ELF-1 (cell line): ENCODE measurements around the gene KNDC1.
"Not testable (repeated sequence)": the region's sequence is repeated elsewhere in the genome, so short reads cannot be mapped to it uniquely, and the experiment has no call there.

Source experiments
- DNase-seq: peaks from one replicate; pipeline ENCODE4 v3.0.0-alpha.2; 2016; ENCODE audit warnings: low read depth, low spot score

Gene KNDC1

DNA sequence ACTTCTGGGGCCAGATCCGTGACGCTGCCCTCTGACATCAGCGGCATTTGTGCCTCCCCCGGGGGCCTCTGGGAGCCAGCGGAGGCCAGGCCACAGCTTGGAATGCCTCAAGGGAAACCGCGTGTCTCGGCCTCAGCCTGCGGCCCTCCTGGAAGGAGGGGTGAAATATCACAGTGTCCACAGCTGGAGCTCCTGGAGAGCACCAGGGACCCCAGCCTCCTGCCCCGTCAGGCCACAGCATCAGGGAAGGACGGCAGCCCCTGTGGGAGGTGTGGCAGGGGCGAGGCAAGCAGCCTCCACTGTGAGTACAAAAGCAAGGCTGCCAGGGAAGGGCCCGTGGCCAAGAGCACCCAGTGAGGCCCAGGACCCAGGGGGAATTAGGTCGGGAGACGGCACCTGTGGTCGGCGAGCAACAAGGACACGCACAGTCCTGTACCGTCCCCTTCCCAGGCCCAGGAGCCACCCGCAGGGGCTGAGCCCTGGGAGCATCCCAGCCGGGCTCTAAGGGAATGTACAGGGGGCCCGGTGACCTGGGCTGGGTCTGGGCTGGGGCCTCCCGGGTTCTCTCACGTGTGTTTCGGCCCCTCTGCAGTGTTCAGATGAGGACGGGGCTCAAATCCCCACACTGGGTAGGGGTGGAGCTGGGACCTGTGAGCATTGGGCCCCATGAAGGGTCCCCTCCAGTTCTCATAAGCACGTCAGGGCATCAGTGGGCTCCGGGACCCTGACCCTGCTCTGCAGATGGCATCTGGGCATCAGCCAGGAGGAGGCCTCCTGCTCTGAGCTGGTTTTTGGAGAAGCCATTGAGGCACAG, 18.7 kb upstream of the KNDC1 start:
- DNase-seq: no peak

DNA sequence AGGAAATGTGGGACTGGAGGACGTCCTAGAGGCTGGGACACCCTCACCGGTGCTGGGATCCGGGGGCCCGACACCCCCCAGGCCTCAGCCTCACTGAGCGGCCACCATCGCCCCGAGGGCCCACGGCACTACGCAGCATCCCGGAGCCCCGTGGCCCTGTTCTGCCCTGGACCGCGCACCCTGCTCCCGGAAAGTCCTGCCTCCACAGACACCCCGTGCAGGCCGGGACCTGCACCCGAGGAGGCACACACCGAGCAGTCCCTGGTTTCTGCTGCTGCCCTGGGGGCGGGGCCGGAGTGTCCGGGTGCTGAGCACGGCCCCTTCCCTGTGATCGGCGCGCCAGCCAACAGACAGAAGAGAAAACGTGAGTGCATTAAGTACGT, 18.1 kb upstream of the KNDC1 start:
- DNase-seq: no peak

DNA sequence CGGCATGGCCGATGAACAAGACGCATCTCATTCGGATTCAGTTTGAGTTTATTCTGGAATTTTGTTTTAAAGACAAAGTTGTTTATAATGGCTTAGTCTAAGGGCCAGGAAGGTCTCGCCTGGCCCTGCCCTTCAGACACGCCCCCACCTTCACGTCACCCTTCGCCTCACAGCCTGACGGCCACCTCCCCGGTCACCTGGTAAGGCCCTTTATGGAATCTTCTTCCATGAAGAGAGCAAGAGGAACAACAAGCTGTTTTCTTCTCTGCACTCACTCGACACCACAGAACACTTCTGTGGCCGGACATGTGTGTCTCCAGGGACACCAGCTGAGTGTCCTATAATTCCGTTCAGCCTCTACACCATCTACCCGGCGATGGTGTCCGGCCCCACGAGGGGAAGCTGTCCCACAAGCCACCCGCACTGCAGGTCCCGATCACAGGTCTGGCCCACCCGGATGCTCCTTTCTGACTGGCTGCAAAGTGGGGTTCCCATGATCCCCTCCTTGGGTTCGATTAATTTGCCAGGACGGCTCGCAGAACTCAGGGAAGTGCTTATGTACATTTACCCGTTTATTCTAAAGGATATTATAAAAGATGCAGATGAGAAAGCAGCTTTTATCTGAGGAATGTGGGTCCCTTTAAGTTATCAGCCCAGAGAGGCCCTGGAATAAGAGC, 17.4 kb upstream of the KNDC1 start:
- DNase-seq: no peak

DNA sequence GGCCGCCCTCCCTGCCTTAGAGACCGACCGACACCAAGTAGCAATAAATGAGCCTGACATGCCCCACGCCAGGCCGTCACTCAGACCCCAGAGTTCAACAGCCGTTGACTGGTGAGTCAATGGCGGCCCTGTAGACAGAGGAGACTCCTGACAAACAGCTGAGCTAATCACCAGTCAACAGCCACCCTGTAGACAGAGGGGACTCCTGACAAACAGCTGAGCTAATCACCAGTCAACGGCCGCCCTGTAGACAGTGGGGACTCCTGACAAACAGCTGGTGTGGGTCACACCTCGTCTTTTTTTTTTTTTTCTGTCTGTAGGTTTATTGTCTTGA, 16.9 kb upstream of the KNDC1 start:
- no peak for DNase-seq

DNA sequence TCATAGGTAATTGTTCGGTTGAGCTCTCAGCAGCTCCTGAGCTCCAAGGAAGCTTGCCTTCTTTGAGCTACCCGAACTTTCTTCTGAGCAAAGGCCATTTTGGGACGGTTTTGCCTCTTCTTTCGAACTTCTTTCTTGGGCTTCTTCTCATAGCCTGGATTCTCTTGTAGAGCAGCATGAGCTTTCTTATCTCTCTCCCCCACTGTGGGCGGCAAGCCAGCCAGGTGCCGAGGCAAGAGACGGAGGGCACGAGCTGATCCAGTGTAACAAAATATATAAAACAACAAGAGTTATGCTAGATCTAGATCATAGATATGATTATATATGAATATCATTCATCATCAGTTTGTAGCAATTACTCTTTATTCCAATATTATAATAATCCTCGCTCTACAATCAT, 16.5 kb upstream of the KNDC1 start:
- no peak for DNase-seq

DNA sequence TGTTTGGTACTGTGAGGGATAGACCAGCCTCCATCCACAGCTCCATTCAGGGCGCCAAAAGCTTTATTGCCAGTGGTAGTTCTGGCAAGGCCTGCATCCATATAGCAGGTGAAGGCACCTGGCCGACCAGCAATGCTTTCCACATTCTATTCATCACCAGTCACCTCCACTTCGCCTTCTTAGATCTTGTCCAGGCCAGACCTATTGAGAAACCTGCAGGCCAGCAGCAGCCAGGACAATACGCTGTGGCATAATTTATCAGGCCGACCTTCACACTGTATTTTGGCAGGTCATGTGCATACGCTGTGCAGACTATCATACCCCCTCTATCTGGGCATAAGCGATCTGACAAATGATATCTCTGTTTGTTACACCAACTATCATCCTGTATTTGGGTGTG, 15.2 kb upstream of the KNDC1 start:
- no peak for DNase-seq

DNA sequence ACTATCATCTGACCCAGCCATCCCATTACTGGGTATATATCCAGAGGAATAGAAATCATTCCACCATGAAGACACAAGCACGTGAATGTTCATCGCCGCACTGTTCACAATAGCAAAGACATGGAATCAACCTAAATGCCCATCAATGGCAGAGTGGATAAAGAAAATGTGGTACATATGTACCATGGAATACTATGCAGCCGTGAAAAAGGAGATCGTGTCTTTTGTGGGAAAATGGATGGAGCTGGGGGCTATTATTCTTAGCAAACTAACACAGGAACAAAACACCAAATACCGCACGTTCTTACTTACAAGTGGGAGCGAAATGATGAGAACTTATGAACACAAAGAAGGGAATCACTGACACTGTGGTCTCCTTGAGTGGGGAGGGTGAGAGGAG, 9.8 kb upstream of the KNDC1 start:
- no peak for DNase-seq

DNA sequence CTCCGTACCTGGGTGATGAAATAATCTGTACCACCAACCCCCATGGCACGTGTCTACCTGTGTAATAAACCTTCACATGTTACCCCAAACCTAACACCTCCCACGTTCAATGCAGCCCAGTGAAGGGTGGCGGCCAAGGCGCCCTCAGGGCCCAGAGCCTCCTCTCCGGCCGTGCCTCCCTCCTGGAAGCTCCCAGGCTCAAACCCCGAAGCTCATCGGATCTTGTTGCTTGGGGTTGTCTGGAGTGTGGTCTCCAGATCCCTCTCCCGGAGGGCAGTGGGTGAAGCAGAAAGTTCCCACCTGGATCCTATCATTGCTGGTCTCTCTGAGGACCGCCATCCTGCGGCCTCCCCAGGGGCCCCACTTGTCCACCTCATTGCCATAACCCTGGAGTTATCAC, 9.4 kb upstream of the KNDC1 start:
- no peak for DNase-seq

DNA sequence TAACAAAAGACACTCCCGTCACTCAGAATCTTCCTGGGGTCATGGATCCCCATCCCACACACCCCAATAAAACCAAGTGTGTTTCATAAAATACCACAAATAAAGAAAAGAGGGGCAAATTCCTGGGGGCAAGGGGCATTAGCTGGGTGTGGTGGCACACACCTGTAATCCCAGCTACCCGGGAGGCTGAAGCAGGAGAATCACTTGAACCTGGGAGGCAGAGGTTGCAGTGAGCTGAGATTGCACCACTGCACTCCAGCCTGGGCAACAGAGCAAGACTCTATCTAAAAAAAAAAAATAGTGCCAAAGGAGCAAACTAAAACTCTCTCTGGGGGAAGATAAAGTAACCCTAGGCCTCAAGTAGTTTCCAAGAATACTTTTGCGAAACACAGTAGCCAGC, 8.9 kb upstream of the KNDC1 start:
- not testable (repeated sequence) for DNase-seq

DNA sequence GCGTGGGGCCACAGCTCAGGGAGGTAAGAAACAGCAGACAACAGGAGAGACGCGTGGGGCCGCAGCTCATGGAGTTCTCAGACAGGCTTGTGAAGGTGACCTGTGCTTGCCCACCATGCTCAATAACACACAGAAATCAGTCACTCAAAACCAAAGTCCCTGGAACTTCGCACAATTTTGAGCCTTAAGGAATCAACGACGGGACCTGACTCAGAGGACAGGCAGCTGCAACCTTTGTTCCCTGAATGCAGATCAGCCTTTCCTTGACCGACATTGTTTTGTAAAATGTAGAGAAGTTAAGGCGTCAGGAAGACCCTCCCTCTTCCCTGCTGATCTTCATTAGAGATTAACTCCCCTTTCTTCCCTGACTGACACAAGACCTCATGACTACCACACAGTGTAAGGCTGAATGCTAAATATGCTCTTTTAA, 8.5 kb upstream of the KNDC1 start:
- peak; percentile 77 for DNase-seq

DNA sequence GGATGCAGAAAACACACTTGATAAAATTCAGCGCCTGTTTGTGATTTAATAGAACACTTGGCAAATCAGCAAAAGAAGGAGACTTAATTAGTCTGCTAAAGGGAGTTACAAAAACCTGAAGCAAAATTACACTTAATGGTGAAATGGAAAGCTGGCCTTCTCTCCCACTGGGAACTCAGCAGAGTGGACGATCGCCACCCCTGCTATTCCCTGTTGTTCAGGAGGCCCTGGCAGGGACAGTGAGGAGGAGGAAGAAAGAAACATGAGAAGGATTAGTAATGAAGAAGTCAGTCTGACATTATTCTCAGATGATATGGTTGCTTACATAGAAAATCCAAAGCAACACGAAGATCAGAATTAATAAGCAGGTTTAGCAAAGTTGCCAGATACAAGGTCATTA, 5.6 kb upstream of the KNDC1 start:
- no peak for DNase-seq

DNA sequence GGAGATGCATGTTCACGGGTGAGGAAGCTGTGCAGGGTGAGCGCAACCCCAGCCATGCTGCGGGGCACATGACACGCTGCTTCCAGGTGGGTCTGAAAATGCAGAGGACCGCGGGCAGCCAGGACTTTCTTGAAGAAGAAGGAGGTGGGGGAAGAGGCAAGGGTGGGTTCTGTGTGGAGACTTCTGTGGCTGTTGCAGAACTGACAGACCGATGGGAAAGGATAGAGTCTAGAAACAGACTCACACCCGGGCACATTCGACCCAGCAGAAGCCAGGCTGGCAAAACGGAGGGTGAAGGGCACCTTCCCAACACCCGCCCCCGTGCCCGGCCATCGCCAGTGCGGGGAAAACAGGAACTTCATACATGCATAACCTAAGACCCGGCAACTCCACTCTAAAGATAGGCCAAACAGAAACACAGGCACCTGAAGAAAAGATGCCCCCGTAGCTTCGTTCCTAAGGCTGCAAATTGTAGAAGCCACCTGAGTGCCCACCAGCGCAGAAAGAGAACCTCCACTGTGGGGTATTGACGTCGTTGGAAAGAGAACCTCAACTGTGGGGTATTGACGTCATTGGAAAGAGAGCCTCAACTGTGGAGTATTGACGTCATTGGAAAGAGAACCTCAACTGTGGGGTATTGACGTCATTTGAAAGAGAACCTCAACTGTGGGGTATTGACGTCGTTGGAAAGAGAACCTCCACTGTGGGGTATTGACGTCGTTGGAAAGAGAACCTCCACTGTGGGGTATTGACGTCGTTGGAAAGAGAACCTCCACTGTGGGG, 4.8 kb upstream of the KNDC1 start:
- DNase-seq: no peak

DNA sequence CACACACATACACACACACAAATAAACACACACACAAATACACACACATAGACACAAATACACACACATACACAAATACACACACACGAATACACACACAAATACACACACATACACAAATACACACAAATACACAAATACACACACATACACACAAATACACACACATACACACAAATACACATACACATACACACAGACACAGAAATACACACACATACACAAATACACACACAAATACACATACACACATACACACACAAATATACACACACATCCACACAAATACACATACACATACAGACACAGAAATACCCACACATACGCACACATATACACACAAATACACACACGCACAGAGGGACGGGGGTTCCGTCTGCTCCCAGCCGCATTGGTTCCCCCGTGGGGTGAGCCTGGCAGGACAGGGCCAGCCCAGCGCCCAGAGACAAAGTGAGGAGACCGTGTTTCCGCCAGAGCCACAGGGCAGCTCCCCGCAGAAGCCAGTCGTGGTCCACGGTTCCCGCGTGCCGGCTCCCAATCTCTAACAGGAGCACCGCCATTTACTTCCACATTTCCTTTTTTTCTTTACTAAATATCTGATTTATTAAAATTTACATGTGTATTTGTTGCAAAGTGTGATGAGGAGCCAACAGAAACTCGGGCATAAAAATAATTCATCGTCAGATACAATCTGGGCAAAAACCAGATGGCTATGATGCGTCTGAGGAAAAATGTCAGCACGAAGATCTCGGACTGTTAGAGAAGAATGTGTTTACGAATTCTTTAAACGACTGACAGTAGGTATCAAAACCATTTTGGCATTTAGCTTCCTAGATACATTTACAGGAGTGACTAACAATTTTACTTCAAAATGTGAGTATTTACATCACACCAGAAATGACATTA, 3.1 kb upstream of the KNDC1 start:
- no peak for DNase-seq

DNA sequence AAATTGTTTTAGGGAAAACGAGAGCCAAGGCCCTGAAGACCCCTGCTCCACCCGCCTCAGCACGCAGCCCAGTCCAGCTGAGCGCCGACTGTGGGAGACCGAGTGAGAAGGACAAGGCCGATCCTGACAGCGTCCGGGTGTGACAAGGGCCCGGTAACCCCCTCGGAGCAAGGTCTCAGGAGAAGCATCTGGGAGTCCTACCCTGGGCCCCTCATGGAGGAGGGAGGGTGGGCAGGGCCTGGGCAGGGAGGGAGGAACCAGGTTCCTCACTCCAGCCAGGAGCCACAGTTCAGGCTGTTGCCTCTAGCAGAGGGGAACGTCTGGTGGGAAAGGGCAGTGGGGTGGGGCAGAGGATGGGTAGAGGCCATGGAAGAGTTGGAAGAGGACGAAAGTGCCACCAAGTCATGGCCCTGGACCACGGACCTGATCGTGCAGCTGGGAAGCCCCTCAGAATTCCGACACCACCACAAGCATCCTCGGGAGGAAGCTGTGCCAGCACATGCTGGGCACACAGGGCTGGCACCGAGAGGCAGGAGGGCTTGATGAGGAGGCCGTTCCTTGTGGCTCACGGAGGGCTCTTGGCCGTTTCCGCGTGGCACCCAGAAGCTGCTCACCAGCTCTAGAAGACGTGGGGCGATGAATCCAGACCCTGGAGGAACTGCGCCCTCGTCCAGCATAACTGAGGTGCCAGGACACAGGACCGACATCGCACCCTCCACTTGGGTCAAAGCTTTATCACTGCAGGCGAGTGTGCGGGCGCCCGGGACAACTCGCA, 2.2 kb upstream of the KNDC1 start:
- DNase-seq: no peak

DNA sequence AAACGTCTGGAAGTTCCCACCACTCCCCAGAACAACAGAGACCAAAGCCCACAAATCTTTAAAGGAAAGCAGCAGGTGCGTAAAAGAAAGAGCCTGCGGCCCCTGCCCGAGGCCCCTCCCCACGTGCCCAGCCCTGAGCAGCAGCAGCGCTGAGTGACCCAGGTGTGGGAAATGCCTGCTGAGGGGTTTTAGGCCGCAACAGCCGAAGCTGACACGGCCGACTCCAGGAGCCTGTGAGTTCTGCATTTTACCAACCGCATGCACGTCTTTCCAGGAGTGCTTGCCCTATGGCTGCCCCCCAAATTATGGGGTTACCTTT, 1.6 kb upstream of the KNDC1 start:
- no peak for DNase-seq

DNA sequence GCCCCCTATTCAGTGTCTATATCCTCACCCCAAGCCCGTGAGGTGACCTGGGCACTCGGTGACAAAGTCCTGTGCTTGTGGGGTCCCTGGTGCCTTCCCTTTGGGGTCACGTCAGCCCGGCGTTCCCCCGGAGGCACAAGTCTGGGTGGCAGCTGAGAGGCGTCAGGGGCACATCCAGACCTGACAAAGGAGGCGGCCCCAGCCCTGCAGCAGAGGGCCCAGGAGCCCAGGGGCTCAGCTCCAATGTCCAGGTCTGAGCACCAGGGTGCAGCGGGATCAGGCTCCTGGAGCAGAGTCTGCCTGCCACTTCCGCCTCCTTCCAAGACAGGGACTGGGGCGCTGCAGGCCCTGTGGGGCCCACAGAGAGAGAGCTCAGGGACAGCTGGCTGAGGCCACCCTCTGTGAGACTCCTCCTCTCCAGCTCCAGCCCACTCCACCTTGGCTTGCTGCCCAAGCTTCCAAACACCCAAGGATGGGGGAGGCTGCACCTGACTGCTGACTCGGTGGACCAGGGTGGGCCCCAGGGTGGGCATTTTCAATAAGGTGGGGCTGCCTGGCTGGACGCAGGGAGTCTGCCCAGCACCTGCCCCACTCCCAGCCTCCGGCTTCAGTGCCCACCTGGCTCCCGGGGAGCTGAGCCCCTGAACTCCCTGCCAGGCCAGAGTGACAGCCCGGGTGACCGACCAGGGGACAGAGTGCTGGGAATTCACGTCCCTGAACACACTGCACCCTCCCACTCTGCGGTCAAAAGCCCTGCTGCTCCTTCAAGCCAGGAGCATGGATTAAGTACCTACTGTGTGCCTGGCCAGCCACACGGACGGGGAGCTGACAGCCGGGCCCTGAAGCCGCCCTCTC, 1.0 kb upstream of the KNDC1 start:
- DNase-seq: no peak

DNA sequence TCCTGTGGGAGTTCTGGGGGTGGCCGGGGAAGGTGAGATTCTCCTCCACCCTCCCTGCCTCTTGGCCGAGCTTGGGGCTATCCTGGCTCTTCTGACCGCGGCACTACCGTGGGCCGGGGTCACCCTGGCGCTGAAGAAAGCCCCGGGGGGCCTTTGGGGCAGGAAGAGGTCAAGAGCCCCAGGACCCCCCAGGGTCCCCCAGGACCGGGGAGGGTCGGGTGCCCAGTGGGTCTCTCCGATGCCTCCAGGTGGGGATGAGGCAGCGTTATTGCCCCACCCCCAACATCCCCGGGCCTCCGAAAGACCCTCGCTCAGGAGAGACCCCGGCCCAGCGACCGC, 439 bp upstream of the KNDC1 start:
- no peak for DNase-seq

DNA sequence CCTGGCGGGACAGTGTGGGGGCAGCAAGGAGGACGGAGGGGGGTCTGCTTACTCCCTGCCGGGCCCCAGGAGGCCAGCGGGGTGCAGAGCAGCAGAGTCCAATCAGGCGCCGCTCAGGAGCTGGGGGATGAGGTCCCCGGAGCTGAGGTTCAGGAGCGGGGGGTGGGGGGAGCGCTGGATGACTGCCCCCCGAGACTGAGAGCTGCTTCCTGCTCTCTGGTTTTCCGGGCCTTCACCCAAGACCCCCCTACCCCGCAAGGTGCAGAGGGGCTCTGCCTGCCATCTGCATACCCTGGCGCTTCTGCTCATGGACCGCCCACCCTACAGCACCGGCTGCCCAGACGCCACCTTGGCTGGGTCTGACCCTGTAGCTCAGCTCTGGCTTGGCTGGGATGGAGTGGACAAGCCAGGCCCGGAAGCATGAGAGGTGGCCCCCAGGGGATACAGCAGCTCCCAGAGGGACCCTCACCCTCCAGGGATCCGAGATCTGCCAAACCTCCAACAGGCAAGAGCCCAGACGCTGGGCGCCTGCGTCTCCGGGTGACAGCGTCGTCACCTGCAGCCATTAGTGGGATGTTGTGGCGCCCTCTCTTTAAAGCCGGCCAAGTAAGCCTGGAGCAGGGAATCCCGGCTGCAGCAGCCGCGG, 930 bp downstream of the KNDC1 start:
- no peak for DNase-seq

DNA sequence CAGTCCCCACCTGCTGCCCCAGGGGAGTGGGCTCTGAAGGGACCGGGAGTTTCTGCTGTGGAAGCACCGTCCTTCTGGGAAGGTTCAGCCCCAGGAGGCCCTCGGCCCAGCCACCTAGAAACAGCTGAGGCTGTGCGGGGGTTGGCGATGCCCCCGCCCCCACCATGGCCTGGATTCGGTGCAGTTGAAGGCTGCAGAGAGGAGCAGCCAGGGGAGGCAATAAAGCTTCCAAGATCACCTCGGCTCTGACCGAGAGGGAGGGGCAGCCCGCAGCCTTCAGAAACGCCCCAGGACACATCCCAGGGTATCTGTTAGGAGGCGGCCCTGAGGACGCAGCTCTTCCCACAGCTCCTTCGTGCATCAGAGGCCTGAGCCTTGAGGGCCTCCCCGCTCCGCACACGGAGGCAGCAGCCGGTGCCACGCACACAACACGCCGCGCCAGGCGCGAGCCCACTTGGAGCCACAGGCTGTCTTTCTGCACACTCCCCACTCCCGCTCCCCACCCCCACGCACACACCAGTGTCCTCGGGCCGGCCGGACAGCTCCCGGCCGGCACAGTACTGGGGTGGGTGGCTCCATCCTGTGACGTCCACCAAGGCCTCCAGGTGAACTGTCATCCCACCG, 1.6 kb downstream of the KNDC1 start:
- peak; percentile 77 for DNase-seq
